ENCODE results near the gene COX20. TPM values are rescaled to one million over a fixed set of nuclear protein-coding genes. Genes with fewer than 3 reads are reported as not detected.

COX20 gene
- polyA plus RNA-seq, 1 donor from 2014 or later = 169 TPM

DNA sequence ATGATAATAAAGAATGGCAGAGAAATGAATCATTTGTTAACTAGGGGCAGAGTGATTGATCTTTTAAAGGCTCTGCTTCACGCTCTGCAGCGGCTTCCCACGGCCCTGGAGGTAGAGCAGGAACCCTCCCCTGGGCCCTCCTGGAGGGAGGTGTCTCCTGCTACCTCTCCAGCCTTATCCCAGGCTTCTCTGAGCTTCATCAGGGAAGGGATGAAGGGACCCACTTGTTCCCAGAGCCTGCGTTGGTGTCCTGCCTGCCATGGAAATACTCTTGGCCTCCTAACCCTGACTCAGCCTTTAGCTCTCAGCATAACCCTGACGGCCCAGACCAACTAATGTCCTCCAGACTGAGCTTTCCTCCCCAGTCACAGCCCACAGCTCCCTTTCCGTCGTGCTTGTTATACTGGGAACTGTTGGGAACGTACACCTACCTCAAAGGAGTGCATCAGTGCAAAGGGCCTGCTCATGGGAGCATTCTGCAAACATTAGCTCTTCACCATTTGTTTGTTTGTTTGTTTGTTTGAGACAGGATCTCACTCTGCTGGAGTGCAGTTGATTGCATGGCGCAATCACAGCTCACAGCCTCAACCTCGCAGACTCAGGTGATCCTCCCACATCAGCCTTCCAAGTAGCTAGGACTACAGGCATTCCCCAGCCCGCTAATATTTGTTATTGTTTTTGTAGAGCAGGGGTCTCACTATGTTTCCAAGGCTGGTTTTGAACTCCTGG, 46.3 kb downstream of the COX20 start:
- H3K9ac ChIP-seq (ENCODE audit: low read length) = no peak overlapping the region
- no peak overlapping the region for H3K4me2 ChIP-seq (ENCODE audit: low read length)
- no peaks in the 10 kb centered on the region for H3F3A ChIP-seq (ENCODE audit: insufficient read depth, low read length, poor library complexity, severe bottlenecking)
- H2AFZ ChIP-seq (ENCODE audit: low read depth, low read length) = no peak overlapping the region
- TF ChIP-seq EP300 (conservative IDR thresholded peaks at IDR 0.05; ENCODE audit: poor library complexity, severe bottlenecking) = no peak
- TF ChIP-seq SMC3 (conservative IDR thresholded peaks at IDR 0.05; ENCODE audit: poor library complexity) = no peak
- TF ChIP-seq EZH2 (IDR thresholded peaks at IDR 0.05; ENCODE audit: borderline replicate concordance, insufficient read depth, low read length, poor library complexity, severe bottlenecking) = no peak
- no peak for TF ChIP-seq POLR2AphosphoS5 (IDR thresholded peaks at IDR 0.05)
- no peaks in the 10 kb centered on the region for H3K36me3 ChIP-seq (ENCODE audit: insufficient read depth, low read length)
- H3K4me3 ChIP-seq (ENCODE audit: low read length) = no peak overlapping the region
- no peaks in the 10 kb centered on the region for H3K27me3 ChIP-seq (ENCODE audit: insufficient read depth, low read depth, low read length)
- H3K9me3 ChIP-seq (ENCODE audit: low read length) = no peaks in the 10 kb centered on the region
- no peak overlapping the region for H3K27ac ChIP-seq (ENCODE audit: low read length)
- no peaks in the 10 kb centered on the region for H4K20me1 ChIP-seq (ENCODE audit: insufficient read depth)
- no peaks in the 10 kb centered on the region for H3K79me2 ChIP-seq (replicated peaks; ENCODE audit: insufficient read depth, low read length)
- no peaks in the 10 kb centered on the region for H3K9me2 ChIP-seq (ENCODE audit: insufficient read depth, low read length)

DNA sequence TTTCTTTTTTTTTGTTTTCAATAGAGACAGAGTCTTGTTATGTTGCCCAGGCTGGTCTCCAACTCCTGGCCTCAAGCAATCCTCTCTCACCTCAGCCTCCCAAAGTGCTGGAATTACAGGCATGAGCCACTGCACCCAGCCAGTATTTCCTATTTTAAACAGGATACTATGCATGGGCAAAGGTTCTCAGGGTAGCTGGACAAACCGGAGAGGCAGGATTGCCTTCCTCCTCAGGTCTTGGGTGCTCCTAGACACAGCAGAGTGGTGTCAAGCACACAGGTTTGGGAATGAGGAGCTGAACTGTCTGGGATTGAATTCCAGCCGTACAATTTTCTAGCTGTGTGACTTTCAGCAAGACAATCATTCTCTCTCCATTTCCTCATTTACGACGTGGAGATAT, 51.8 kb downstream of the COX20 start:
- Histone ChIP-seq H3K36me3 (ENCODE audit: insufficient read depth, low read length) (no peaks in the 10 kb centered on the region), H3K27me3 (ENCODE audit: insufficient read depth, low read depth, low read length) (no peaks in the 10 kb centered on the region), H3K4me3 (ENCODE audit: low read length) (no peak overlapping the region), H3K9me3 (ENCODE audit: low read length) (no peaks in the 10 kb centered on the region), H3K4me2 (ENCODE audit: low read length) (no peak overlapping the region), H3F3A (ENCODE audit: insufficient read depth, low read length, poor library complexity, severe bottlenecking) (no peaks in the 10 kb centered on the region), H3K9ac (ENCODE audit: low read length) (no peak overlapping the region), H3K27ac (ENCODE audit: low read length) (no peak overlapping the region), H3K9me2 (ENCODE audit: insufficient read depth, low read length) (no peaks in the 10 kb centered on the region), H3K79me2 (replicated peaks; ENCODE audit: insufficient read depth, low read length) (no peaks in the 10 kb centered on the region), H4K20me1 (ENCODE audit: insufficient read depth) (no peaks in the 10 kb centered on the region), H2AFZ (ENCODE audit: low read depth, low read length) (no peak overlapping the region)
- TF ChIP-seq EP300 (conservative IDR thresholded peaks at IDR 0.05; ENCODE audit: poor library complexity, severe bottlenecking) = no peak
- TF ChIP-seq EZH2 (IDR thresholded peaks at IDR 0.05; ENCODE audit: borderline replicate concordance, insufficient read depth, low read length, poor library complexity, severe bottlenecking) = no peak
- no peak for TF ChIP-seq MXI1 (conservative IDR thresholded peaks at IDR 0.05; ENCODE audit: poor library complexity, severe bottlenecking)
- no peak for TF ChIP-seq RAD21 (conservative IDR thresholded peaks at IDR 0.05)
- no peak for TF ChIP-seq POLR2AphosphoS5 (IDR thresholded peaks at IDR 0.05)
- TF ChIP-seq SMC3 (conservative IDR thresholded peaks at IDR 0.05; ENCODE audit: poor library complexity) = no peak
- TF ChIP-seq TAF1 (IDR thresholded peaks at IDR 0.05; ENCODE audit: low read depth) = no peak
- TF ChIP-seq, protein P1, sequence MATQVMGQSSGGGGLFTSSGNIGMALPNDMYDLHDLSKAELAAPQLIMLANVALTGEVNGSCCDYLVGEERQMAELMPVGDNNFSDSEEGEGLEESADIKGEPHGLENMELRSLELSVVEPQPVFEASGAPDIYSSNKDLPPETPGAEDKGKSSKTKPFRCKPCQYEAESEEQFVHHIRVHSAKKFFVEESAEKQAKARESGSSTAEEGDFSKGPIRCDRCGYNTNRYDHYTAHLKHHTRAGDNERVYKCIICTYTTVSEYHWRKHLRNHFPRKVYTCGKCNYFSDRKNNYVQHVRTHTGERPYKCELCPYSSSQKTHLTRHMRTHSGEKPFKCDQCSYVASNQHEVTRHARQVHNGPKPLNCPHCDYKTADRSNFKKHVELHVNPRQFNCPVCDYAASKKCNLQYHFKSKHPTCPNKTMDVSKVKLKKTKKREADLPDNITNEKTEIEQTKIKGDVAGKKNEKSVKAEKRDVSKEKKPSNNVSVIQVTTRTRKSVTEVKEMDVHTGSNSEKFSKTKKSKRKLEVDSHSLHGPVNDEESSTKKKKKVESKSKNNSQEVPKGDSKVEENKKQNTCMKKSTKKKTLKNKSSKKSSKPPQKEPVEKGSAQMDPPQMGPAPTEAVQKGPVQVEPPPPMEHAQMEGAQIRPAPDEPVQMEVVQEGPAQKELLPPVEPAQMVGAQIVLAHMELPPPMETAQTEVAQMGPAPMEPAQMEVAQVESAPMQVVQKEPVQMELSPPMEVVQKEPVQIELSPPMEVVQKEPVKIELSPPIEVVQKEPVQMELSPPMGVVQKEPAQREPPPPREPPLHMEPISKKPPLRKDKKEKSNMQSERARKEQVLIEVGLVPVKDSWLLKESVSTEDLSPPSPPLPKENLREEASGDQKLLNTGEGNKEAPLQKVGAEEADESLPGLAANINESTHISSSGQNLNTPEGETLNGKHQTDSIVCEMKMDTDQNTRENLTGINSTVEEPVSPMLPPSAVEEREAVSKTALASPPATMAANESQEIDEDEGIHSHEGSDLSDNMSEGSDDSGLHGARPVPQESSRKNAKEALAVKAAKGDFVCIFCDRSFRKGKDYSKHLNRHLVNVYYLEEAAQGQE (IDR thresholded peaks at IDR 0.05; ENCODE audit: borderline replicate concordance) = no peak
- TF ChIP-seq, protein P2, sequence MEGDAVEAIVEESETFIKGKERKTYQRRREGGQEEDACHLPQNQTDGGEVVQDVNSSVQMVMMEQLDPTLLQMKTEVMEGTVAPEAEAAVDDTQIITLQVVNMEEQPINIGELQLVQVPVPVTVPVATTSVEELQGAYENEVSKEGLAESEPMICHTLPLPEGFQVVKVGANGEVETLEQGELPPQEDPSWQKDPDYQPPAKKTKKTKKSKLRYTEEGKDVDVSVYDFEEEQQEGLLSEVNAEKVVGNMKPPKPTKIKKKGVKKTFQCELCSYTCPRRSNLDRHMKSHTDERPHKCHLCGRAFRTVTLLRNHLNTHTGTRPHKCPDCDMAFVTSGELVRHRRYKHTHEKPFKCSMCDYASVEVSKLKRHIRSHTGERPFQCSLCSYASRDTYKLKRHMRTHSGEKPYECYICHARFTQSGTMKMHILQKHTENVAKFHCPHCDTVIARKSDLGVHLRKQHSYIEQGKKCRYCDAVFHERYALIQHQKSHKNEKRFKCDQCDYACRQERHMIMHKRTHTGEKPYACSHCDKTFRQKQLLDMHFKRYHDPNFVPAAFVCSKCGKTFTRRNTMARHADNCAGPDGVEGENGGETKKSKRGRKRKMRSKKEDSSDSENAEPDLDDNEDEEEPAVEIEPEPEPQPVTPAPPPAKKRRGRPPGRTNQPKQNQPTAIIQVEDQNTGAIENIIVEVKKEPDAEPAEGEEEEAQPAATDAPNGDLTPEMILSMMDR (IDR thresholded peaks at IDR 0.05; ENCODE audit: poor library complexity, severe bottlenecking) = no peak
